Ovary (tissue), 3 donors: Measurements from ENCODE around the gene RAP1GAP2.

Experiments
- EP300 ChIP-seq: sonication (generic); formaldehyde crosslinking; IDR thresholded peaks from one replicate; pipeline ENCODE4 v1.6.1; 2017; ENCODE audit warnings: antibody characterized with exemption
- POLR2A ChIP-seq: fragments of 450-650 bp; IDR thresholded peaks from one replicate; pipeline ENCODE4 v1.6.1; 2017; ENCODE audit warnings: antibody characterized with exemption, mild to moderate bottlenecking, moderate library complexity
- TF ChIP-seq, protein P1 (sequence below), 3 donors: fragments of 450-650 bp in 2 of 3; fragments of 200-600 bp in 1 of 3; IDR thresholded peaks; one replicate each; pipeline versions ENCODE4 v1.5.1 to v1.8.0; 2016 to 2022; ENCODE audit warnings: antibody characterized with exemption in 3 of 3, mild to moderate bottlenecking in 1 of 3
- donor health status: DM: no; HTN: no; CAD: no.

DNA sequence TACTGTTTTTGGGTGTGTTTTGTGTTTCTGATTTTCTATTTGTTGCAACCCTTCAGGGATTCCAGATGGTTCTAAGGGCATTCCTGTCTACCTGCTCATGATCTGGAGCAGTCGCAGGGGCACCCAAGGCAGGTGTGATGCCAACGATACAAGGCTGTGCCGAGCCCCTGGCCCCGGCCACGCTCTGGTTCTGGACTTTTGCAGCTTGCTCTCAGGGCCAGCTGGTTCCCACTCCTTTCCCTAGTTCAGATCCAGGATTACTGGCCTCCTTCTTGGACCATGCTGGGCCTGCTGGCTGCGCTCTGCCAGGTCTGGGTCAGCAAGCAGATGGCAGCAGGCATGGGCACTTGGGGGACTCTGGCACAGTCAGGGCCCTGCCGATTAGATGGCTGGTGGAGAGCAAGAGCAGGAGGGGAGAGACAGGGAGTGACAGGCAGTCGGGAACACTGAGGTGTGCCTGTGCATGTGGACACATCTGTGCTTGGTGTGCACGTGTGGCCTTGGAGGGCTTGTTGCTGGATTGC is 15.2 kb upstream of the RAP1GAP2 start:
- TF ChIP-seq EP300 (no peak), POLR2A (no peak)
- TF ChIP-seq, protein P1, sequence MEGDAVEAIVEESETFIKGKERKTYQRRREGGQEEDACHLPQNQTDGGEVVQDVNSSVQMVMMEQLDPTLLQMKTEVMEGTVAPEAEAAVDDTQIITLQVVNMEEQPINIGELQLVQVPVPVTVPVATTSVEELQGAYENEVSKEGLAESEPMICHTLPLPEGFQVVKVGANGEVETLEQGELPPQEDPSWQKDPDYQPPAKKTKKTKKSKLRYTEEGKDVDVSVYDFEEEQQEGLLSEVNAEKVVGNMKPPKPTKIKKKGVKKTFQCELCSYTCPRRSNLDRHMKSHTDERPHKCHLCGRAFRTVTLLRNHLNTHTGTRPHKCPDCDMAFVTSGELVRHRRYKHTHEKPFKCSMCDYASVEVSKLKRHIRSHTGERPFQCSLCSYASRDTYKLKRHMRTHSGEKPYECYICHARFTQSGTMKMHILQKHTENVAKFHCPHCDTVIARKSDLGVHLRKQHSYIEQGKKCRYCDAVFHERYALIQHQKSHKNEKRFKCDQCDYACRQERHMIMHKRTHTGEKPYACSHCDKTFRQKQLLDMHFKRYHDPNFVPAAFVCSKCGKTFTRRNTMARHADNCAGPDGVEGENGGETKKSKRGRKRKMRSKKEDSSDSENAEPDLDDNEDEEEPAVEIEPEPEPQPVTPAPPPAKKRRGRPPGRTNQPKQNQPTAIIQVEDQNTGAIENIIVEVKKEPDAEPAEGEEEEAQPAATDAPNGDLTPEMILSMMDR (IDR thresholded peaks at IDR 0.05): no peak
